ENCODE measurements around the gene EIF4H.
"Not testable (repeated sequence)": the region's sequence is repeated elsewhere in the genome, so short reads cannot be mapped to it uniquely, and the experiment has no call there.

The EIF4H gene

DNA sequence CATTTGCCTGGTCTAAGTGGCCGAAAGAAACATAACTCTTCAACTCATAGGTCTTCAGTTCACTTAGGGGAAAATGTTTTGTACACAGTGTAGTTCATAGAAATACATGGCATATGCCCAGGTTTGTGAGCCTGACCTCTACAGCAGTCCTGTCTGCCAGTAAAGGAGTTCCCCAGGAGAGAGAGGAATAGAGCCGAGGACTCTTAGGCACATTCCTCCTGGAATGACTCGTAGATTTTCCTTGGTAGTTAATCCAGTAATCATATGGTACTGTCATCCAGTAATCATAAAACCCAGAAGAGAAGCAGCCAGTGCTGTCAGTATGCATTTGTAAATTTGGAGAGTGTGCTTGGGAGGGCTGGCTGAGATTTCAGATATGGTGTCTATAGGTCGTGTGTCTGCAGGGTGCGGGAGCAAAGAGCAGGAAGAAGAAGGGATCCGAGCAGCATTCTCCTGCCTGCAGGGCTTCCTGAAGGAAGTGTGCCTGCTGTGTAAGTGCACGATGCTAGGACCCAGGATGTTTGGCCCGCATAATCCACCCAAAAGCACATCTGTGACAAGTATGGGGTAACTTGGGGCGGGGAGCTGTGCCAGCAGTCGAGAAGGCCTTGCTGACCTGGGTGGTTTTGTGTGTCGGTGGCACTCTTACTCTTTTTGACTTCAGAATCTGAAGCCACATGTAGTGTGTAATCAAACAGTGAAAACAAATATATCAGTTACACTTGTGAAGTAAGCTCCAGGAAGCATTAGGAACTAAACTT, 13.9 kb downstream of the EIF4H start:
- H3K27me3 Mint-ChIP-seq (ENCODE audit: low read depth), result no peaks in the 10 kb centered on the region
- H3K36me3 Mint-ChIP-seq (ENCODE audit: low read depth), result peaks cover 56% of the 10 kb centered on the region
- no peaks in the 10 kb centered on the region for H3K9me3 Mint-ChIP-seq
- H3K4me1 Mint-ChIP-seq, result peaks cover 10% of the 10 kb centered on the region
- no peak overlapping the region for H3K27ac Mint-ChIP-seq
- H3K4me3 Mint-ChIP-seq, result no peak overlapping the region
- no peak for TF ChIP-seq CTCF (IDR thresholded peaks at IDR 0.05; ENCODE audit: unreplicated experiment in 3 of 3)

DNA sequence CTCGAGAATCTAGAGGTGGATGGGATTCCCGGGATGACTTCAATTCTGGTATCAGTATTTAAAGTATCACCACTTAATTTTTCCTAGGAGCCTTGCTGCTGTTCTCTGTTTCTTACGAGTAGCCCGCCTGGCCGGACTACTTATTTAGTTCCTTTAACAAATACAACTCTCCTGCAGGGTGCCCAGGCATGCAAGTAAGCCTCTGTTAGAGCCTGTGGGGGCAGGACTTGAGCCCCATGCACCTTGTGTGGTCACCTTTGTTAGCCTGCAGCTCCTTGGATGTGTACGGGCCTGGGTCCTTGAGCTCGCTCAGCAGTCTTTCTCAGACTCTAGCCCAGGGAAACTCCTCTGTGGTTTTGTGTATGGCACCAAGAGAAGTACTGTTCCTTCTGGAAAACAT, 16.1 kb downstream of the EIF4H start:
- no peak overlapping the region for H3K27ac Mint-ChIP-seq
- no peak for TF ChIP-seq CTCF (IDR thresholded peaks at IDR 0.05; ENCODE audit: unreplicated experiment in 3 of 3)
- no peak overlapping the region for H3K4me3 Mint-ChIP-seq
- H3K9me3 Mint-ChIP-seq, result no peaks in the 10 kb centered on the region
- no peaks in the 10 kb centered on the region for H3K27me3 Mint-ChIP-seq (ENCODE audit: low read depth)
- no peaks in the 10 kb centered on the region for H3K4me1 Mint-ChIP-seq
- peaks cover 75% of the 10 kb centered on the region for H3K36me3 Mint-ChIP-seq (ENCODE audit: low read depth)

DNA sequence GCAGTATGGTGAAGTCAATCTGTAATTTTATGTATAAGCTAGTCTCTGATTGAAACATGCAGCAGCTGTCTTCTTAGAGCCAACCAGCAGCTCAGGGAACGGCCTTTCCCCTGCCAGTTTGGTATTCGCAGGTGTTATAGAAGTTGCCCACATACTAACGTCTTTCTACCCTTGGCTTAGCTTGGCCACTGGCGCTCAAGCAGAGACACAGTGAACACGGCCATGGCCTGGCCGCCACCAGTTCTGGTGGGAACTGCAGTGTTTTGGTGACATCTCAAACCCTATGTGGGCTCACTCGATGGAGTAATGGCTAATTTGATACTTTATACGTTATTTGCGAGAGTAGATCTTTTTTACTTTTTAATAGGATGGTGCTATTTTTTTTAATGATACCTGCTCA, 17.1 kb downstream of the EIF4H start:
- H3K4me3 Mint-ChIP-seq, result no peak overlapping the region
- no peak overlapping the region for H3K27ac Mint-ChIP-seq
- no peaks in the 10 kb centered on the region for H3K9me3 Mint-ChIP-seq
- no peaks in the 10 kb centered on the region for H3K4me1 Mint-ChIP-seq
- TF ChIP-seq CTCF (IDR thresholded peaks at IDR 0.05; ENCODE audit: unreplicated experiment in 3 of 3), result no peak
- peaks cover 83% of the 10 kb centered on the region for H3K36me3 Mint-ChIP-seq (ENCODE audit: low read depth)
- no peaks in the 10 kb centered on the region for H3K27me3 Mint-ChIP-seq (ENCODE audit: low read depth)

- no peak overlapping the region for H3K4me3 Mint-ChIP-seq
- H3K4me1 Mint-ChIP-seq, result no peaks in the 10 kb centered on the region
- no peak for TF ChIP-seq CTCF (IDR thresholded peaks at IDR 0.05; ENCODE audit: unreplicated experiment in 3 of 3)
- H3K27ac Mint-ChIP-seq, result no peak overlapping the region
- no peaks in the 10 kb centered on the region for H3K27me3 Mint-ChIP-seq (ENCODE audit: low read depth)
- H3K9me3 Mint-ChIP-seq, result no peaks in the 10 kb centered on the region
- peaks cover 84% of the 10 kb centered on the region for H3K36me3 Mint-ChIP-seq (ENCODE audit: low read depth)
Measured at GRCh38 chr7:74193054-74193453, 18.9 kb downstream of the EIF4H start.

GRCh38 chr7:74193913-74194312, 19.8 kb downstream of the EIF4H start:
- Mint-ChIP-seq H3K4me1 (no peaks in the 10 kb centered on the region), H3K27me3 (ENCODE audit: low read depth) (no peaks in the 10 kb centered on the region), H3K9me3 (no peaks in the 10 kb centered on the region), H3K4me3 (no peak overlapping the region), H3K36me3 (ENCODE audit: low read depth) (peaks cover 75% of the 10 kb centered on the region), H3K27ac (no peak overlapping the region)
- no peak for TF ChIP-seq CTCF (IDR thresholded peaks at IDR 0.05; ENCODE audit: unreplicated experiment in 3 of 3)

- H3K36me3 Mint-ChIP-seq (ENCODE audit: low read depth), result peaks cover 73% of the 10 kb centered on the region
- no peak for TF ChIP-seq CTCF (IDR thresholded peaks at IDR 0.05; ENCODE audit: unreplicated experiment in 3 of 3)
- no peaks in the 10 kb centered on the region for H3K27me3 Mint-ChIP-seq (ENCODE audit: low read depth)
- H3K9me3 Mint-ChIP-seq, result no peaks in the 10 kb centered on the region
- H3K4me3 Mint-ChIP-seq, result no peak overlapping the region
- no peaks in the 10 kb centered on the region for H3K4me1 Mint-ChIP-seq
- H3K27ac Mint-ChIP-seq, result no peak overlapping the region
Measured at GRCh38 chr7:74194686-74195085, 20.5 kb downstream of the EIF4H start.

- not testable (repeated sequence) for H3K27me3 Mint-ChIP-seq (ENCODE audit: low read depth); H3K4me3 Mint-ChIP-seq; H3K4me1 Mint-ChIP-seq; H3K27ac Mint-ChIP-seq; H3K9me3 Mint-ChIP-seq
- H3K36me3 Mint-ChIP-seq (ENCODE audit: low read depth), result peaks cover 67% of the 10 kb centered on the region
Measured at GRCh38 chr7:74195139-74195860, 21.1 kb downstream of the EIF4H start.

DNA sequence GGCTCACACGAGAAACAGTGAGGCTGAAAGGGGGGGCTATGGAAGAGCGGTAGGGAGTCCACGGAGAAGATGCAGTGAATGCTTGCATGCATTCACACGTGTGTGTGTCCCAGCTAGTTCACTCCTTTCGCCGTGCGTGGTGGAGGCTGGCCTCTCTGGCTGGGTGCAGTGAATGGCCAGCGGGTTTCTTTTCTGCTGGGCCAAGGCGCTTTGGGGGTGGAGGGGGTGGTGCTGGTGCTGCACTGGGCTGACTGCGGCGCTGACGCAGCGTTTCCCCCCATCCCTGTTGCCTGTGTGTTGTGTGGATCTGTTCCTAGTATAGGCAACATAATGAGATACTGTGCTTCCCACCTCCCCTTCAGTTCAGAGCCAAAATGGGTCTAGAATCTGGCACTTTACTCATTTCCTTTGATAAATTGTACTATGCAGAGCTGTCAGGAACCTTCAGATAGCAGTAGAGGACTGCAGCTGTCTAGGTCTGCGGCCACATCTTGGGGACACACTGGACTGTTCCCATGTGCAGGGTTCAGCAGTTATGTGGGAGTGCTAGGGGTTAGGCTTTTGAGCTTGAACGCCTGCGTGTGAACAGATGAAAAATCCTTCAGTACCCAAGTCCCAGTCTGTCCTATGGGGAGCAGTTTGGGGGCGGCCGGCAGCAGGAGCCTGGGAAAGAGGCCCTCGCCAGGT, 22.0 kb downstream of the EIF4H start:
- not testable (repeated sequence) for H3K4me3 Mint-ChIP-seq; H3K4me1 Mint-ChIP-seq; H3K27me3 Mint-ChIP-seq (ENCODE audit: low read depth); H3K9me3 Mint-ChIP-seq
- Mint-ChIP-seq H3K27ac (peak overlapping the region in 1 of 3 experiments; percentile 57), H3K36me3 (ENCODE audit: low read depth) (peaks cover 59% of the 10 kb centered on the region)
